Type B pancreatic cell (in vitro differentiated cells): ENCODE results near the gene GRIN2C. TPM values are rescaled to one million over a fixed set of nuclear protein-coding genes. Genes with fewer than 3 reads are reported as not detected.

Experiments
- DNase-seq: peaks from one replicate; pipeline ENCODE4 v3.0.0; 2021; ENCODE audit warnings: mixed read lengths; ENCODE audit not compliant: unreplicated experiment; ENCODE audit errors: extremely low spot score
- H3K27ac Mint-ChIP-seq: 2 replicates; pipeline ENCODE4 v1.8.0; 2021; ENCODE audit warnings: mild to moderate bottlenecking, mixed read lengths
- H3K27me3 Mint-ChIP-seq: 2 replicates; pipeline ENCODE4 v1.8.0; 2021; ENCODE audit warnings: mixed read lengths
- H3K36me3 Mint-ChIP-seq: 2 replicates; pipeline ENCODE4 v1.8.0; 2021; ENCODE audit warnings: mixed read lengths
- H3K4me1 Mint-ChIP-seq: one replicate; pipeline ENCODE4 v1.8.0; 2021; ENCODE audit warnings: mixed read lengths; ENCODE audit not compliant: unreplicated experiment
- H3K4me3 Mint-ChIP-seq: 2 replicates; pipeline ENCODE4 v1.8.0; 2021; ENCODE audit warnings: mild to moderate bottlenecking, mixed read lengths
- H3K9me3 Mint-ChIP-seq: 2 replicates; pipeline ENCODE4 v1.8.0; 2021; ENCODE audit warnings: mixed read lengths
- total RNA-seq: library from RNA; stranded (reverse); gene quantifications from 2 replicates; pipeline ENCODE4 v1.2.1, GENCODE V29; 2021; ENCODE audit warnings: low replicate concordance
- TF ChIP-seq, protein P1 (sequence below): fragments of 200-600 bp; sonication (generic); conservative IDR thresholded peaks from 2 replicates; pipeline ENCODE4 v1.5.0; 2021; ENCODE audit warnings: antibody characterized with exemption, mild to moderate bottlenecking

The GRIN2C gene
- total RNA-seq, 1 donor from 2014 or later = 0.72 TPM

DNA sequence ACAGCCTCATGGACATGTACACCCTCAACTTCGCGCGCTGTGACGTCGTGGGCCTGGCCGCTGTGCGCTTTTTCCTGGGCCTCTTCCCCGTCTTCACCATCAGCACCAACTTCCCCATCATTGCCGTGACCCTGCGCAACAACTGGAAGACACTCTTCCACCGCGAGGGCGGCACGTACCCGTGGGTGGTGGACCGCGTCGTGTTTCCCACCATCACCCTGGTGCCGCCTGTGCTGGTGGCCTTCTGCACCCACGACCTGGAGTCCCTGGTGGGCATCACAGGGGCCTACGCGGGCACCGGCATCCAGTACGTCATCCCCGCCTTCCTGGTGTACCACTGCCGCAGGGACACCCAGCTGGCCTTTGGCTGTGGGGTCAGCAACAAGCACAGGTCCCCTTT is 23.5 kb downstream of the GRIN2C start:
- H3K27ac Mint-ChIP-seq = no peak overlapping the region
- no peak overlapping the region for H3K4me3 Mint-ChIP-seq
- no peak for DNase-seq
- H3K27me3 Mint-ChIP-seq = peaks cover 11% of the 10 kb centered on the region
- peaks cover 26% of the 10 kb centered on the region for H3K4me1 Mint-ChIP-seq
- TF ChIP-seq, protein P1, sequence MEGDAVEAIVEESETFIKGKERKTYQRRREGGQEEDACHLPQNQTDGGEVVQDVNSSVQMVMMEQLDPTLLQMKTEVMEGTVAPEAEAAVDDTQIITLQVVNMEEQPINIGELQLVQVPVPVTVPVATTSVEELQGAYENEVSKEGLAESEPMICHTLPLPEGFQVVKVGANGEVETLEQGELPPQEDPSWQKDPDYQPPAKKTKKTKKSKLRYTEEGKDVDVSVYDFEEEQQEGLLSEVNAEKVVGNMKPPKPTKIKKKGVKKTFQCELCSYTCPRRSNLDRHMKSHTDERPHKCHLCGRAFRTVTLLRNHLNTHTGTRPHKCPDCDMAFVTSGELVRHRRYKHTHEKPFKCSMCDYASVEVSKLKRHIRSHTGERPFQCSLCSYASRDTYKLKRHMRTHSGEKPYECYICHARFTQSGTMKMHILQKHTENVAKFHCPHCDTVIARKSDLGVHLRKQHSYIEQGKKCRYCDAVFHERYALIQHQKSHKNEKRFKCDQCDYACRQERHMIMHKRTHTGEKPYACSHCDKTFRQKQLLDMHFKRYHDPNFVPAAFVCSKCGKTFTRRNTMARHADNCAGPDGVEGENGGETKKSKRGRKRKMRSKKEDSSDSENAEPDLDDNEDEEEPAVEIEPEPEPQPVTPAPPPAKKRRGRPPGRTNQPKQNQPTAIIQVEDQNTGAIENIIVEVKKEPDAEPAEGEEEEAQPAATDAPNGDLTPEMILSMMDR = no peak
- H3K36me3 Mint-ChIP-seq = peaks cover 3% of the 10 kb centered on the region
- no peaks in the 10 kb centered on the region for H3K9me3 Mint-ChIP-seq

DNA sequence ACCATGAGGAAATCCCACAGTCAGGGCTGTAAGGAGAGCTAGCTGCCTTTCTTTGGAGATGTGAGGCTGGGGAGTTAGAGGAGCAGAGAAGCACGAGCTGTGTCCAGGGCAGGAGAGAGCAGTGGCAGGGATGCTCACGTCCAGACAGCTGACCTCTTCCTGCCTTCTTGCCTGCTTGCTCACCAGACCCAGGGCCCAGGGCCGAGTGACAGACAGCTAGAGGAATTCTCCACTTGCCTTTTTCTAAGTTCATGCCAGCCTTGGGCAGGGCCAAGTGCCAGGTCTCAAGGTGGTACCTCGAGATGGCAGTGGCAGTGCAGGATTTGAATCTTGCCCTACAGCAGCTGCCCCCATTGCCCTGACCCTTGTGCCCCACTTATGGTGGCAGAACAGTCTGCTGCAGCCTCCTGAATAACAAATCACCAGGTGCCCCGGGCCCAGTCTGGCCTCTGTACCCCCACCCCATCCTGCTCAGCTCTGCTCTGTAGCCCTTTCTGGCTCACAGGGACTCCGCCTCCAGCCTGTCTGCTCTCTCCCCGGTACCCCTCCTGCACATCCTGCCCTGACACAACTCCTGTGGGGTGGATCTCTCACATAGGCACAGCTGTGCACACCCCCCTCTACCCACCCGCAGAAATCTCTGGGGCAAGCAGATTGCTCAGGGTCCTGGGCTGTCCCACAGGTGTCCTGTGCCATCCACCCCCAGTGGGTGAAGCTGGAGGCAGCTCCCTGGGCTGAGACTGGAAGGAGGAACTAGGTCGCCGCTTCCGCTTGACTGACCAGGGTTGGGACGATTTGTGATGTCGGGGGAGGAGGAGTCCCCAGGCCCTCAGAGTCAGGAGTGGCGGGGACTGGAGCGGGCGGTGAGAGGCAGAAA is 25.9 kb downstream of the GRIN2C start:
- no peak overlapping the region for H3K4me3 Mint-ChIP-seq

DNA sequence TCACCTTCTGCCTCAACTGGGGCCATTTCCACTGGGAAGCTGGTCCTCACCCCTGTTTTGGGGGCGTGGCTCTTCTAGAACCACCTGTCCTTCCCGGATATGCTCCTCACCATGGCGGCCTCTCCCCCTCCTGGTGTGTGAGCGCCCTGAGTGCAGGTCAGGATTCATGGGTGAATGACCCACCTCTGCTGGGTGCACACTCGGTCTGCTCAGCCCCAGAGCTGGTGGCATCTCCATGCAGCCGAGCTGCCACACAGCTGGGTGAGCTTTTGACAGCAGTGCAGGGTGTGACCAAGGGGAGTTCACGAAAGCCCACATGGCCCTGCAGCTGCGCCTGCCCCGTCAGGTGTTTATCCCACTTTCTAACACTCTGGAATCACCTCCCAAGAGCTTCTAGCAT is 27.3 kb downstream of the GRIN2C start:
- no peak overlapping the region for H3K4me3 Mint-ChIP-seq
- H3K36me3 Mint-ChIP-seq = no peaks in the 10 kb centered on the region
- TF ChIP-seq, protein P1 = no peak
- H3K27me3 Mint-ChIP-seq = peaks cover 3% of the 10 kb centered on the region
- no peak for DNase-seq
- peaks cover 11% of the 10 kb centered on the region for H3K4me1 Mint-ChIP-seq
- no peak overlapping the region for H3K27ac Mint-ChIP-seq
- no peaks in the 10 kb centered on the region for H3K9me3 Mint-ChIP-seq

More for the DNA sequence above, 25.9 kb downstream of the GRIN2C start:
- H3K27ac Mint-ChIP-seq = no peak overlapping the region
- peaks cover 18% of the 10 kb centered on the region for H3K4me1 Mint-ChIP-seq
- no peaks in the 10 kb centered on the region for H3K36me3 Mint-ChIP-seq
- TF ChIP-seq, protein P1 = no peak
- peaks cover 3% of the 10 kb centered on the region for H3K27me3 Mint-ChIP-seq
- H3K9me3 Mint-ChIP-seq = no peaks in the 10 kb centered on the region
- DNase-seq = no peak

- Mint-ChIP-seq H3K36me3 (no peaks in the 10 kb centered on the region), H3K27ac (no peak overlapping the region), H3K4me3 (no peak overlapping the region), H3K9me3 (no peaks in the 10 kb centered on the region), H3K4me1 (peaks cover 11% of the 10 kb centered on the region), H3K27me3 (peaks cover 3% of the 10 kb centered on the region)
- DNase-seq = no peak
- TF ChIP-seq, protein P1 = no peak
Measured at GRCh38 chr17:74831444-74832146, 28.1 kb downstream of the GRIN2C start.

- Mint-ChIP-seq H3K27me3 (peaks cover 3% of the 10 kb centered on the region), H3K9me3 (no peaks in the 10 kb centered on the region), H3K36me3 (no peaks in the 10 kb centered on the region), H3K4me1 (peaks cover 13% of the 10 kb centered on the region), H3K4me3 (no peak overlapping the region), H3K27ac (no peak overlapping the region)
- no peak for DNase-seq
- TF ChIP-seq, protein P1 = no peak
Measured at GRCh38 chr17:74830861-74831260, 28.8 kb downstream of the GRIN2C start.
